Activated T-helper 1 cell treated with anti-CD3 and anti-CD28 coated beads, Interleukin-12 subunit alpha, Interleukin-12 subunit beta, Interleukin-2, Interleukin-4 antibody, amounts not matched to agents 30 ng/mL and 10 ng/mL and 1 ng/mL, durations not matched to agents 14 hours and 24 hours and 36 hours (primary cell): ENCODE measurements around the gene CWC15. TPM values are rescaled to one million over a fixed set of nuclear protein-coding genes. Genes with fewer than 3 reads are reported as not detected.
"Not testable (repeated sequence)": the region's sequence is repeated elsewhere in the genome, so short reads cannot be mapped to it uniquely, and the experiment has no call there.

Experiments
- DNase-seq: peaks from one replicate; pipeline ENCODE4 v3.0.0; 2021; ENCODE audit warnings: low spot score
- H3K27ac Mint-ChIP-seq: one replicate; pipeline ENCODE4 v1.8.0; 2021; ENCODE audit warnings: mild to moderate bottlenecking, mixed read lengths
- H3K27me3 Mint-ChIP-seq: one replicate; pipeline ENCODE4 v1.8.0; 2022; ENCODE audit warnings: mild to moderate bottlenecking, moderate library complexity, mixed read lengths; ENCODE audit not compliant: insufficient read depth
- H3K36me3 Mint-ChIP-seq: one replicate; pipeline ENCODE4 v1.8.0; 2021; ENCODE audit warnings: low read depth, mixed read lengths
- H3K4me1 Mint-ChIP-seq: one replicate; pipeline ENCODE4 v1.8.0; 2021; ENCODE audit warnings: low read depth, mixed read lengths
- H3K4me3 Mint-ChIP-seq: one replicate; pipeline ENCODE4 v1.8.0; 2021; ENCODE audit warnings: mild to moderate bottlenecking, moderate library complexity, mixed read lengths
- H3K9me3 Mint-ChIP-seq: one replicate; pipeline ENCODE4 v1.8.0; 2021; ENCODE audit warnings: mixed read lengths
- intact Hi-C: fragments of 100-400 bp; cut with micrococcal nuclease; formaldehyde crosslinking; loops from one replicate; pipeline ENCODE4 v1.15.1; 2024
- total RNA-seq: library from RNA; stranded (reverse); gene quantifications from 2 replicates; pipeline ENCODE4 v1.2.3, GENCODE V29; 2022

Gene CWC15
- 97.7 and 101 TPM in 2 replicates for total RNA-seq

- H3K9me3 Mint-ChIP-seq: peaks cover 6% of the 10 kb centered on the region
- no peaks in the 10 kb centered on the region for H3K27me3 Mint-ChIP-seq
- H3K4me1 Mint-ChIP-seq: peaks cover 43% of the 10 kb centered on the region
- intact Hi-C loops: loop anchor here (1.0 to 10.0 kb wide), 16 partner anchors 95 to 1451 kb away; partner anchors contain the start of genes ANKRD49, C11orf54, CCDC82 and CEP295
- peak; percentile 91 for DNase-seq
- H3K4me3 Mint-ChIP-seq: peak within 1 kb of the TSS; percentile 96
- peaks cover 38% of the 10 kb centered on the region for H3K36me3 Mint-ChIP-seq
- peak within 1 kb of the TSS; percentile 96 for H3K27ac Mint-ChIP-seq
These were observed at the start of gene CWC15, which contains the start of gene KDM4D for GRCh38 chr11:94973099-94973968. TSS of gene CWC15 (minus strand) at chr11:94973556. CDS start at chr11:94972185, 1,371 bp downstream. TSS of gene KDM4D (plus strand) at chr11:94973709. CDS start at chr11:94997373, 23,664 bp downstream.

DNA sequence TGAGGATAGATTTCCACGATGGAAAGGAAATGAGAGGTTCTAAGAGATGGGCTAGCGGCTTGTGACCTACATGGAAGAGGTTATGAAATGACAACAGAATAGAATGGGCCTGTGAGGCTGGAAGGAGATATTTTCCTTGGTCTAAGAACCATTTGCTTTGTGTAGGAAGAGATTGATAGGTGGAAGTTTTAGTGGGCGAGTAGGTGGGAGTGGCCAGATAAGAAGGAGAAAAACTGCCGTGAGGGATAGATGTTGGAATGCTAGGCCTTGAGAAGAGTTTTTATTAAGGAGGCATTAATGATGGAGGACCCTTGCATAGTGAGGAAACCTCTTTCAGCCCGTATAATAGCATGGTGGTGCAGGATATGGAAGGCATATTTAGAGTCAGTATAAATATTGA lies 48.1 kb upstream of the CWC15 start:
- not testable (repeated sequence) for H3K27me3 Mint-ChIP-seq

DNA sequence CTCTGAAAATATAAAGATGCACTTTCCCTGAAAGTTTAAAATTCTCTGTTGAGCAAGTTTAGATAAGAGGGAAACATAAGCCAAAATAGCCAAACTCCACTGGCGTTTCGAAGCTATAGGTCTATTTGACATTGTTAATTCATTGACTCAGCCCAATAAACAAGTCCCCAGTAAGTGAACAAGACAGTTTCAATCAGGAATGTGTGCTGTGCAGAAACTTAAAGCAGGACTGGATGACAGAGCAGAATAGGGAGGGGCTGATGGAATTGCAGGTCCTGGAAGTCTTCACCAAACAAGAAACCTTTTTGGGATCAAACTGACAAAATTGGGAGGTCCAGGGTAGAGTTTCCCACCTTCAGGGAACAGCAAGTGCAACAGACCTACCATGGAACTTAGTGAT lies 42.8 kb upstream of the CWC15 start:
- Mint-ChIP-seq H3K9me3 (no peaks in the 10 kb centered on the region), H3K4me1 (no peaks in the 10 kb centered on the region)

More for the DNA sequence above, 48.1 kb upstream of the CWC15 start:
- H3K27ac Mint-ChIP-seq, H3K4me3 Mint-ChIP-seq, H3K4me1 Mint-ChIP-seq, H3K36me3 Mint-ChIP-seq, intact Hi-C loops, DNase-seq, H3K9me3 Mint-ChIP-seq: not testable (repeated sequence)

GRCh38 chr11:95014184-95014821 lies 40.9 kb upstream of the CWC15 start:
- Mint-ChIP-seq H3K27ac (no peak overlapping the region), H3K4me1 (no peaks in the 10 kb centered on the region), H3K36me3 (no peaks in the 10 kb centered on the region), H3K27me3 (peaks cover 9% of the 10 kb centered on the region), H3K9me3 (no peaks in the 10 kb centered on the region), H3K4me3 (no peak overlapping the region)
- intact Hi-C loops: no loop called here
- DNase-seq: no peak

More for the DNA sequence above, 42.8 kb upstream of the CWC15 start:
- intact Hi-C loops: no loop called here
- H3K27me3 Mint-ChIP-seq: peaks cover 4% of the 10 kb centered on the region
- no peak for DNase-seq
- no peak overlapping the region for H3K4me3 Mint-ChIP-seq
- H3K36me3 Mint-ChIP-seq: no peaks in the 10 kb centered on the region
- H3K27ac Mint-ChIP-seq: no peak overlapping the region

- Mint-ChIP-seq H3K9me3 (no peaks in the 10 kb centered on the region), H3K4me1 (no peaks in the 10 kb centered on the region), H3K27me3 (peaks cover 14% of the 10 kb centered on the region), H3K27ac (no peak overlapping the region), H3K36me3 (no peaks in the 10 kb centered on the region), H3K4me3 (no peak overlapping the region)
- DNase-seq: no peak
- intact Hi-C loops: no loop called here
These were observed 38.0 kb upstream of the CWC15 start for GRCh38 chr11:95011376-95011775.

DNA sequence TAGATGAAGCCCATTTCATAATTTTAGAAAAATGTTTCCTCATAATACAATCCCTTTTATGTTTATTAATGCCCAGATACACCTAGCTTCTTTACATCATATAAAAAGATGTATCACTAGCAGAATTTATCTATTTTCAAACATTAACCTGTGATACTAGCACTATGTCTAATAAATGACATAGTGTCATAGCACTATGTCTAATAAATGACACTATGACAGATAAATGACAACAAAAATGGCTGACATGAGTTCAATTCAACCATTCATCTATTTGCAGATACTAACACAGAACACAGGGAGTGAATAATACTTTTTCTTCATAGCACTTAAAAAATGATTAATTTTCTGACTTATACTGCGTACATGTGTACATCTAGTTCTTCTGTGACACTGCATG lies 32.3 kb upstream of the CWC15 start:
- intact Hi-C loops: no loop called here
- Mint-ChIP-seq H3K36me3 (no peaks in the 10 kb centered on the region), H3K9me3 (no peaks in the 10 kb centered on the region), H3K27ac (no peak overlapping the region), H3K27me3 (peaks cover 8% of the 10 kb centered on the region), H3K4me3 (no peak overlapping the region), H3K4me1 (no peaks in the 10 kb centered on the region)
- no peak for DNase-seq

DNA sequence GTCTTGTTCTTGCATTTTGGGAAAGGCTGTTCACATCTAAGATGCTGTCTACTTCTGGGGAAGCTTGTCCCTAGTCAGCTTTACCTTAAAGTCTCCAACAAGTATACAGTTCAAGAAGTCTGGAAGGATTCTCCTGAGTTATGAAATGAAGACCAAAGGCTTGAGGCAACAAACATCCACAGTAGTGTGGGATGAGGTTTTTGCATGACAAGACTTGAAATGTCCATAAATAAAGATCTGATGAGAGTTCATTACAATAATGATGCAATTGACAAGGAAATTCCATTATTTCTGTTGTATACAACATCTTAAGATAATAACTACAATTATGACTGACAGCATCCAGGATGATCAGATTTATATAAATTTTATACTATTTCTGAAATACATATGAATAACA lies 30.4 kb upstream of the CWC15 start:
- no peak for DNase-seq
- no peak overlapping the region for H3K4me3 Mint-ChIP-seq
- H3K4me1 Mint-ChIP-seq: no peaks in the 10 kb centered on the region
- H3K36me3 Mint-ChIP-seq: no peaks in the 10 kb centered on the region
- intact Hi-C loops: no loop called here
- H3K27me3 Mint-ChIP-seq: peaks cover 8% of the 10 kb centered on the region
- H3K9me3 Mint-ChIP-seq: no peaks in the 10 kb centered on the region
- no peak overlapping the region for H3K27ac Mint-ChIP-seq

DNA sequence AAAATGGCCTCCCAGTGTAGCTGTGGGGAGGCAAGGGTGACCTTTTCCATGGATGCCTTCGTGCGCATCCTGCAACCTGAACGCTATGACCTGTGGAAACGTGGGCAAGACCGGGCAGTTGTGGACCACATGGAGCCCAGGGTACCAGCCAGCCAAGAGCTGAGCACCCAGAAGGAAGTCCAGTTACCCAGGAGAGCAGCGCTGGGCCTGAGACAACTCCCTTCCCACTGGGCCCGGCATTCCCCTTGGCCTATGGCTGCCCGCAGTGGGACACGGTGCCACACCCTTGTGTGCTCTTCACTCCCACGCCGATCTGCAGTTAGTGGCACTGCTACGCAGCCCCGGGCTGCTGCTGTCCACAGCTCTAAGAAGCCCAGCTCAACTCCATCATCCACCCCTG lies 24.9 kb upstream of the CWC15 start:
- no peaks in the 10 kb centered on the region for H3K36me3 Mint-ChIP-seq
- no peaks in the 10 kb centered on the region for H3K4me1 Mint-ChIP-seq
- DNase-seq: no peak
- intact Hi-C loops: no loop called here
- no peaks in the 10 kb centered on the region for H3K9me3 Mint-ChIP-seq
- no peak overlapping the region for H3K4me3 Mint-ChIP-seq
- no peaks in the 10 kb centered on the region for H3K27me3 Mint-ChIP-seq
- no peak overlapping the region for H3K27ac Mint-ChIP-seq

- Mint-ChIP-seq H3K27ac (no peak overlapping the region), H3K27me3 (no peaks in the 10 kb centered on the region), H3K4me3 (no peak overlapping the region), H3K36me3 (no peaks in the 10 kb centered on the region), H3K9me3 (no peaks in the 10 kb centered on the region), H3K4me1 (no peaks in the 10 kb centered on the region)
- intact Hi-C loops: no loop called here
- no peak for DNase-seq
These were observed 24.1 kb upstream of the CWC15 start for GRCh38 chr11:94997437-94997836.

DNA sequence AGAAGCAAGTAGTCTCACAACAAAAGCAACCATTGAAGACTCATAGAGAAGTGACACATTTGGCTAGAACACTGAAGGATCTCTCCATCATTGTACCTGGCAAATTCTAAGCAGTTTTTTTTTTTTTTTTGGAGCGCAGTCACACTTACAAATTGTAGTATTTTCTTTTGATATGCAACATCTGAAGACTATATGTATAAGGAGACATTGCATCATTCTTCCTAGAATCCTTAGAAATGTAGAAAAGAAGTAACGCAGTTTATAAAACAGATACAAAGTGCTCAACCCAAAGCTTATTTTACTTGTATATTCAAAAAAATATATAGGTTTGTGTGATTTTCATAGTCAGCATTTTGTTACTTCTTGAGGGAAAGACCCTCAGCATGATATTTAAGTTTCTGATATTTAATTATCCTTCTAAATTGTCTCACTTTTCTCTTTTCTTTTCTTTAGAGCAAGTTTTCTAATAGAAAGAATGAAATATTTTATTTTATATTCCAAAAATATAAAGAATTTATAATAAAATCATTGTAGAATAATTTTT lies 20.1 kb upstream of the CWC15 start:
- Mint-ChIP-seq H3K27me3 (peaks cover 12% of the 10 kb centered on the region), H3K36me3 (no peaks in the 10 kb centered on the region), H3K4me1 (no peaks in the 10 kb centered on the region), H3K27ac (no peak overlapping the region), H3K9me3 (no peaks in the 10 kb centered on the region), H3K4me3 (no peak overlapping the region)
- intact Hi-C loops: no loop called here
- DNase-seq: no peak

DNA sequence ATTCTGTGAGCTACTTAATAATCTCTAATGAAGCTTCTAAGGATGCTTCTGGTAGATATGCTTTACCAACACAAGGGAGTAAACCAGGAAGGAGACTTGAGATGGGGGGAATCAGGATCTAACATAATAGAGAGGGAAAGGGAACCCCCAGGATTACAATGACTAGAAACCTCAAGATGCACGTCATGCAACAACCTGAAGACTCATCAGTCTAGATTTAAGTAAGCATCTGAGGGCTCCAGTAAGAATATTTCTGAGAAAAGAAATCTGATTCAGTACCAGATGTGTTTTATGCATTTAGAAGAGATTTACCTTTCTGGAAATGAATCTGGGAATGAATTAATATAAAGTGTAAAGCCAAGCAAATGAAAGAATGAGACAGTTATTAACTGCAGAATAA lies 15.4 kb upstream of the CWC15 start:
- peaks cover 12% of the 10 kb centered on the region for H3K27me3 Mint-ChIP-seq
- no peak overlapping the region for H3K27ac Mint-ChIP-seq
- H3K9me3 Mint-ChIP-seq: no peaks in the 10 kb centered on the region
- H3K4me3 Mint-ChIP-seq: no peak overlapping the region
- no peak for DNase-seq
- no peaks in the 10 kb centered on the region for H3K36me3 Mint-ChIP-seq
- H3K4me1 Mint-ChIP-seq: no peaks in the 10 kb centered on the region
- intact Hi-C loops: no loop called here

GRCh38 chr11:94987378-94987777 lies 14.0 kb upstream of the CWC15 start:
- Mint-ChIP-seq H3K4me3 (no peak overlapping the region), H3K9me3 (no peaks in the 10 kb centered on the region), H3K4me1 (no peaks in the 10 kb centered on the region), H3K27me3 (peaks cover 12% of the 10 kb centered on the region), H3K36me3 (no peaks in the 10 kb centered on the region), H3K27ac (no peak overlapping the region)
- DNase-seq: no peak
- intact Hi-C loops: no loop called here

DNA sequence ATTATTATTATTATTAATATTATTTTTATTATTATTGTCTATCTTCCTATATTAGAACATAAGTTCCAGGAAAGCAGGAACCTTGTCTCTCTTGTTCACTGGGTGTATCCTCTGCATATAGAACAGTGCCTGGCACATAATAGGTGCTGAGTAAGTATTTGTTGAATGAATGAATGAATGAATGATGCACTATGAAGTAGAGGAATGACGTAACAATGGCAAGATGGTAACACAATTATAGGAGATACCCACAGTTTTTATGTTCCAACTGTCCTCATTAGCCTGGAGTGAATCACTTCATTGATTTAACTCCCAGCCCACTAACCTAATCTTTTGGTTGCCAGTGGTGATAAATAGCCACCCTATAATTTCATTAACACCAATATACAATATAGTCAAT lies 2.2 kb upstream of the CWC15 start:
- intact Hi-C loops: loop anchor here (10.0 kb wide), 2 partner anchors 739 to 1449 kb away; no protein-coding TSS in a partner anchor
- H3K36me3 Mint-ChIP-seq: peaks cover 18% of the 10 kb centered on the region
- no peak overlapping the region for H3K27ac Mint-ChIP-seq
- no peak overlapping the region for H3K4me3 Mint-ChIP-seq
- no peaks in the 10 kb centered on the region for H3K27me3 Mint-ChIP-seq
- no peak for DNase-seq
- peaks cover 6% of the 10 kb centered on the region for H3K9me3 Mint-ChIP-seq
- H3K4me1 Mint-ChIP-seq: peaks cover 33% of the 10 kb centered on the region
